CD4-positive, alpha-beta T cell treated with Interleukin-4 for 4 hours (primary cell): ENCODE data around the gene PRKG1.
"Not testable (repeated sequence)": the region's sequence is repeated elsewhere in the genome, so short reads cannot be mapped to it uniquely, and the experiment has no call there.

Experiments
- DNase-seq: peaks from one replicate; pipeline ENCODE4 v3.0.0-alpha.2; 2020

PRKG1 gene

DNA sequence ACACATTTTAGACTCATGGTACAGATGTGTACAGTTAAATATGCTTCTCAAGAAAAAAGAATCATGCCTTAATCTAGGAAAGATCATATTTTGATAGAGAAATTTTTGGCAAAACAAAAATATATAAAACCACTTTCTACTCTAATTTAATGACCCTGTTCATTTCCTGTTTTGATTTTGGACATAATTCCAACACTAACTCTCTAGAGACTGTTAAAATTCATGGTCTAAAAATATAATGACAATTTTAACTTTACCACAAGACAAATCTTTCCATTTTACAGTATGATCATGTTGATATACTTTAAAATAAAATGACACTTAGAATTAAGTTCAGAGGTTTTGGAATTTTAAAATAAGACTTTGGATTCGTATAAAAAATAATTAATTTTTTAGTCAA is 45.2 kb downstream of the PRKG1 start:
- no peak for DNase-seq

DNA sequence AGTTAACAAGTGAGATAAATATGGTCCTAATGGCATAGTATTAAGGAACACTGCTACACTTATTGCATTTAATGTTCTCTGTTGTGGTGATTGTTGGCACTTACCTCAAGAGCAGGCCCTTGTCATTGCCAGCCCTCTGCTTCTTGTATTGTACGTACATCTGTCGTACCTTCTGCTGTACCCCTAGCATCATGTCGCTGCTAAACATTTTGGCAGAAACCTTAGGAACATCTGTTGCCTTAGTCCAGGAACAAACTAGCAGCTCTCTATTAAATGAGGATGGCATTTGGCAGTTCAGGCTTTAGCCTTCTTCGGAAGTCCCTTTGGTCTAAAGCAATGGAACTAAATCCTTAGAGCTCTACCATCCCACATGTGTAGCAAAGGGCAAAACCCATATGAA is 47.6 kb downstream of the PRKG1 start:
- no peak for DNase-seq

DNA sequence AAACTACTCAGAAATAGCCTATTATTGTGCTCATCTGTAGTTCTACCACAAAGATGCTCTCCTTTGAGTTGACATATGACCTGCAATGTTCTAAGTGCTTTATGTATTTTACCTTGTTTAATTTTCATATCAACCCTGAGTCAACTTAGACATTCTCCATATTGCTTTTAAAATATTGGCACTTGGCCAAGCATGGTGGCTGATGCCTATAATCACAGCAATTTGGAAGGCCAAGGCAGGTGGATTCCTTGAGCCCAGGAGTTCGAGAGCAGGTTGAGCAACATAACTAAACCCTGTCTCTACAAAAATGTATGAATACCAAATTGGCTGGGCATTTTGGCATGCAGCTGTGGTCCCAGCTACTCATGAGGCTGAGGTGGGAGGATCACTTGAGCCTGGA is 50.6 kb downstream of the PRKG1 start:
- DNase-seq, result no peak

DNA sequence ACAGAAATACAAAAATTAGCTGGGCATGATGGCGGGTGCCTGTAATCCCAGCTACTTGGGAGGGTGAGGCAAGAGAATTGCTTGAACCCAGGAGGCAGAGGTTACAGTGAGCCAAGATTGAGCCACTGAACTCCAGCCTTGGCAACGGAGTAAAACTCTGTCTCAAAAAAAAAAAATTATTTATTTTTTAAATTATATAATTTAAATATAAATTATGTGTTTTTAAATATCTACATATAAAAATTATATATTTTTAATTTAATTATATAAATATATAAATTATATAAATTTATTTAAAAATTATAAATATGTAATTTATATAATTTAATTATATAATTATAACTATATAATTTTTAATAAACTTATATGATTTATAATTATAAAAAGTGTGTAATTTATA is 51.2 kb downstream of the PRKG1 start:
- DNase-seq, result no peak

DNA sequence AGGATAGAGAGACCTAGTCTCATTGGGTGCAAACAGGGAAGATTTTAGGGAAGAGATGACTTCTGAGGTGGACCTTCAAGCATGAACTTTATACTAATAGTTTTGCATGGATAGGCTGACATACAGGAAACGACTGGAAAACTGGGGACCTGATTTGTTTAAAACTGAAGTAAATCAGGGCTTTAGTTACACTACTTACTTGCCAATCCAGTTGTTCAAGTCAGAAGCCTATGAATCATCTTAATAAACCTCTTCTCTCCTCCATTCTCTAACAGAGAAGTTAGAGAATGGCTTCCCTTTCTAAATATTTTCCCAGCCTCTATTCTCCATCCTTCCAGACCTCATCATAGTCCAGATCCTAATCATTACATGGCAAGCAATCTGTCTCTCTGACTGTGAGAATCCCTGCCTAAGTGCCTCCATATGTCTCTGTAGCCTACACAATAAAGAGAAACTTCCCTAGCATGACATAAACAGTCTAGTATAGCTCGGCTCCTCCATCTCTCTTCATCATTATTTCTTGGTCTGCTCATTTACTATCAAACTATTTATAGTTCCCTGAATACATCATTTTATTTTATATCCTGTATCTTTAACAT is 55.8 kb downstream of the PRKG1 start:
- no peak for DNase-seq

DNA sequence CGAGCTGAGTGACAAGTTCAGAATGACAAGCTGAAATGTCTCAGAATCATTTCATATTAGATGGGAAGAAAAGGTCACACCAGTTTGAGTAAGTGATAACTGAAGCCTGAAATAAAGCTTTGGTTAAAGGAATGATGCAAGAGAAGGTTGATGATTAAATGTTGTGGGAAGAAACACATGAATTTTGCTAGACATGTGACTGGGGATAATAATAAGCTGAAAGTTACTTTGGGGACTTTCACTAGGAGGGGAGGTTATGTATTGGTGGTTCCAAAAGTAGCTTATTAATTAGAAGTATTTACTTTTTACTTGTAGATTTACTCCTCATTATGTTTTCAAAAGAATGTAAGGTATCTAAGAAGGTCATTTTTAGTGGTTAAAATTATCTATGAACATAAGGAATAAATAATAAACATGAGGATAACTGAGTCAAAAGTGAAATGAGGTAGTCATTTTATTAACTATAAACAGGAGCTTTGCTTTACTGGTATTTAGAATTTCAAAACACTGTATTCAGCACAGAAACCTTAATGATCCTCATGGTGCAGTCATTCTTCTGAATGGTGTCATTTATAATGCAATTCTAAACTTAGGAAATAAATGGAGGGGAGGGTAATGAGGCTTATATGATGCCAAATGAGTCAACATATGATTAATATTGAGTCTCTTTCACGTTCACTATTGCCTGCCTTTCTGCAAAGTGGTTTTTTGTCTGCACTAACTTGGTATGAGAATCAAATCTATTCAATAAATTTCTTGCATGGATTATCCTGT is 63.7 kb downstream of the PRKG1 start:
- no peak for DNase-seq

DNA sequence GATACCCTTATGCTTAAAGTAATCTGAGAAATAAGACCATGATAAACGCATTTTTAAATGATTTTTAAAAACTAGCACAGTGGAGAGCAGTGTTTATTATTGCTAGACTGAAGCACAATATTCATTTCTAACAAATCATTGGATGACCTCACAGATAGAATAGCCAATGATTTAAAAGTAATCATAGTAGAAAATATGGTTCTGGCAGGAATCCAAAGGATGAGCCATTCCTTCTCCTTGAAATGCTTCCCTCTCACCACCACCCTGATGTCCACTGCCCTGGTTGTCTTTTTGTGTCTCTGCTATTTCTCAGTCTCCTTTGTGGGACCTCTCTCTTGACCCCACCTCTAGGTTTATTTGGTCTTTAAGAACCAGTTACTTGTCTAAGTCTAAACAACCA is 64.9 kb downstream of the PRKG1 start:
- no peak for DNase-seq

DNA sequence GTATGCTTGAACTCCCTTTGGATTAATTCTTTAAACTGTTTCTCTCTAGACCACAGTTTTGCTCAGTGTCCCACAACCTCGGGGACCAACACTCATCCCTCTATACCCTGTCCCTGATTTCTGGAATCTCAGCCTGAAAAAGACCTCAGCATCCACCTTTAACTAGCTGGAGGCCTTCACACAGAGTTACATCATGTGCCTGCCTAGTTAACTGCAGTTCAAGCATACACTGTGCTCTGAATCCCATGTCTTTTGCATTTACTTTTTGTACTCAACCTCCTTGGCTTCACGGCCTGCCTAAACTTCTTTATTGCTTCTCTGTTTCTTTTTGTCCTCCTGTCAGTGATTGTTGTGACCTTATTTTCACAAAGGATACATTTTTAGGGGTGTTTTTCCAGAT is 66.7 kb downstream of the PRKG1 start:
- no peak for DNase-seq

DNA sequence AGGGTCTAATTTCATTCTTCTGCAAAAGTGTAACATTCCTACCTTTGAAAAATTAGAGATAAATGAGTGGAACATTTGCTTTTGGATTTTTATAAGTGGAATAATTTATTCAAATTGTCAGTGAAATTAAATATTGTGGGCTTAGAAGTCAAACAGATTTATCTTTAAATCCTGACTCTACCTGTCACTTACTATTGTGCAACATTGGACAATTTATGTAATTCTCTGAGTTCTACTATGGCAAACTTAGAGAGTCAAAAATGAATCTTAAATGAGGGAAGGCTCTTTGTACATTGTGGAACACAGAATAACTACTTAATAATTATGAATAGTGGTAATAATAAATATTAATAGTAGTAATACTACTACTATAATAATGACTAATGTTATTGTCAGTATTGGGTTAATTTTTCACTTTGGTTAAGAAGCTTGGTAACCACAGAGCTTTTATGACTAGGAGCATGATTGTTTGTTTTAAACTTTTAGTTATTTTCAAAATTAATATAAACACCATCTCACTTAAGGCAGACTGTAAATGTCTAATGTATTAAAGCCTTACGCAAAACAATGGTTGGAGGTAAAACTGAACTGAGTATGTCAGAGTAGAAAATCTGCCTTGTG is 70.0 kb downstream of the PRKG1 start:
- no peak for DNase-seq

DNA sequence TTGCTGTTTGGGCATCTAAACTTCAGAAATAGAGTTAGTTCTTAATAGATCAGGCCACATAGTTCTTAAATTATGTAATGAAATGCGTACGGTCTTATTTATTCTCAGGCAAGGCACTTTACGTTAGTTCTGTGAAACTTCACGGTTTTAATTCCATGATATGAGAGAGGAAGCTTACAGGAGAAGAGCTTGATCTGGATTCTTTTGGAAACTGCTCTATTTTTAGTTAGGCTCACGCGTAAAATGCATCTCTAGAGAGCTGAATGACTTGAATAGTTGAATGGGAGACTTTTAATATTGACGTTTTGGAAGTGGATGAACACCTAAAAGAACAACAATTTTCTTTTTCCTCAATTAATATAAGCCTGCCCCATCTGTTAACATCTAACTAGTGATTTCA is 71.1 kb downstream of the PRKG1 start:
- DNase-seq, result no peak

DNA sequence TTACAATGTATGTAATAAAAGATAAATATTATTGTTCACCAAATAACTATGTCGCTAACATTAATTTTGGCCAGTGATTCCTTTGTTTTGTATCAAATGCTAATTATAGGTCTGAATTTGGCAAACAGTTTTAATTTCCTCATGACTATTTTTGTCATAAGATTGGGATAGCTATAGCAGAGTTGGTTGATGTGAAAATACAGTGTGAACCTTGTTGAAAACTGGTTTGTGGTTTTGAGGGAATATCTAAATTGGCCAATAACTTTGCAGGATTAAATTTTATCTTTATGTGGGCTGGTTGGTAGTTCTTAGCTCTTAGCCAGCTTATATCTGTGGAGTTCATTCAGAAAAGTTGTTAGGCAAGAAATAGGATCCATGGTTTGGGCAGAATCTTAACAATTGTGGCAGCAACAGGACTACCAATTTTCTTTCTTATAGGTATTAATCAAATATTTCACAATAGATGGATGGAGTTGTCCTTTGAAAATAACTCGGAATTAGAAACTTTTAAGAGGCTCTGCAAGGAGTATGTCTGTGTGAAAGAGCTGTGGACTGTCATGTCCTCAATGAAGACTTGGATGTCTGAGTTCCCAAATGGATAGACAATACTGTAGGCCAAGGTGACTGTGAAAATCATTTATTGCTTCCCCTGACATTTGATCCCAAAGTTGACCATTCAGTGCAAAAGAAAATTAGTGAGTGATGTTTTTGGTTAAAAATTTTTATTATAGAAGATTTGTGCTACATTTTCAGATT is 73.5 kb downstream of the PRKG1 start:
- DNase-seq, result no peak

DNA sequence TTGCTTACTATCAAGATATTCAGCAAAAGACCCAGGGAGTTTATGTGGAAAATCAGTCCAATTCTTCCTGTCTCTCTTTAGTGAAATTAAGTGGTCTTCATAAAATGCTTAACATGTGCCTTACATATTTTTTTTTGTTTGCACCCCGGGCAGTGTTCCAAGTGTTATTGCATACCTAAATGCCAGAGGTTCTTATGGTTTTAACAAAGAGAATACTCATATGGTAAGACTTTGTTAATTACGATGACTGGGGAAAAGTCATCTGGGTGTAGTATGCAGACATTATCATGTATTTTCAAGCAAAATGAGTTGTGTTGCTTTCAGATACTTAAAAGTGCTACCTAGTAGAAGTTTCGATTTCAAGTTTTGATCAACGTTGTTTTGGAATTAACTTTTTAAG is 82.6 kb downstream of the PRKG1 start:
- DNase-seq, result no peak

DNA sequence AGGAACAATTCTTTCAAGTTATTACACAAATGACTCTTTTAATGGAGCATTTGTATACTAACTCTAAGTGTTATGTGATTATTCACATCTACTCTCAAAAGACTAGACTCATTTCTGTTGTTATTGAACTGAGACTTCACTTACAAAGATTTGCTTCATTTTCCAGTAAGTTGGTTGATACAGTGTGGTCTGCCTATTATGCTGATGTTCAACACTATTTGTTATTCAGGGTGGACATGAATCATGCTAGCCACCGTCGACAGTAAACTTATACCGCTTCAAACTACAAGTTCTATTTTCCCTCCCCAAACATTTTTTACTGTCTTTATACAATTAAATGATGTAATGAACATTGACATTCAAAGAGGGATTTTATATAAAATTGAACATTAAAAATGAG is 84.5 kb downstream of the PRKG1 start:
- no peak for DNase-seq

DNA sequence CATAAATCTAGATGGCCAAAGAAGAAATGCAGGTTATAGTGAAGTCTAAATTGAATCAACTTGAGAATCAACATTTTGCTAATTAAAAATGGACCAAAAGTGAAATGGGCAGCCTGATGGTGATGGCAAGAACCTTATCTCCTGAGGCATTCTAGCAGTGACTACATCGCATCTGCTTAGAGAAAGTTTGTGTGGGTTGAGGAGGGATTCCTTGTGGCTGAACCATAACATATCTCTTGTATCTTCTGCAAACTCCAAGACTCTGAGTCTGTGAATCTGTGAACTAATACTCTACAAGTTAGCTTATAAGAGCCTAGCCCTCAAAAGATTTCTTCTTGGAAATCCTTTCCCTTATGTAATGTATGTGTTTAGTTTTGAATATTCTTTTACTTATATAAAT is 85.6 kb downstream of the PRKG1 start:
- no peak for DNase-seq

DNA sequence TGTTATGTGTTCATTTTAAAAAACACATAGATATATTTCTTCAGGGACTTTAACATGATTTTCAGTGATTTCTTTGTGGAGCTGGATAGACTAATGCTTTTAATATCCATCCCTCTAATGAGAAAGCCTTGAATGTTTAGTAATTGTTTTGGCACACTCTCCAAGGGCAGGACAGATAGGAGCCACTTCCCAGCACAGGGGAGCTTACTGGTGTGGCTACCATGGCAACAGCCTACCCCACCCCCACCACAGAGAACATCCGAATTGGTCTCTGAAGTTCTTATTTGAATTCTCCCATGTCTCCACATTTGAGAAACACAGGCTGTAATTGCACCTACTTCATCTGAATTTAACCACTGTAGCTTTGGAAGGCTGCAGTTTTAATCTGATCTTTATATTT is 87.7 kb downstream of the PRKG1 start:
- DNase-seq, result no peak

DNA sequence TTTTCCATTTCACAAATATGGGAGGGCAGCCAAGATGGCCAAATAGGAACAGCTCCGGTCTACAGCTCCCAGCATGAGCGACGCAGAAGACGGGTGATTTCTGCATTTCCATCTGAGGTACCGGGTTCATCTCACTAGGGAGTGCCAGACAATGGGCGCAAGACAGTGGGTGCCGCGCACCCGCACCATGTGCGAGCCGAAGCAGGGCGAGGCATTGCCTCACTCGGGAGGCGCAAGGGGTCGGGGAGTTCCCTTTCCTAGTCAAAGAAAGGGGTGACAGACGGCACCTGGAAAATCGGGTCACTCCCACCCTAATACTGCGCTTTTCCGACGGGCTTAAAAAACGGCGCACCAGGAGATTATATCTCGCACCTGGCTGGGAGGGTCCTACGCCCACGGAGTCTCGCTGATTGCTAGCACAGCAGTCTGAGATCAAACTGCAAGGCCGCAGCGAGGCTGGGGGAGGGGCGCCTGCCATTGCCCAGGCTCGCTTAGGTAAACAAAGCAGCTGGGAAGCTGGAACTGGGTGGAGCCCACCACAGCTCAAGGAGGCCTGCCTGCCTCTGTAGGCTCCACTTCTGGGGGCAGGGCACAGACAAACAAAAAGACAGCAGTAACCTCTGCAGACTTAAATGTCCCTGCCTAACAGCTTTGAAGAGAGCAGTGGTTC is 89.2 kb downstream of the PRKG1 start:
- not testable (repeated sequence) for DNase-seq

DNA sequence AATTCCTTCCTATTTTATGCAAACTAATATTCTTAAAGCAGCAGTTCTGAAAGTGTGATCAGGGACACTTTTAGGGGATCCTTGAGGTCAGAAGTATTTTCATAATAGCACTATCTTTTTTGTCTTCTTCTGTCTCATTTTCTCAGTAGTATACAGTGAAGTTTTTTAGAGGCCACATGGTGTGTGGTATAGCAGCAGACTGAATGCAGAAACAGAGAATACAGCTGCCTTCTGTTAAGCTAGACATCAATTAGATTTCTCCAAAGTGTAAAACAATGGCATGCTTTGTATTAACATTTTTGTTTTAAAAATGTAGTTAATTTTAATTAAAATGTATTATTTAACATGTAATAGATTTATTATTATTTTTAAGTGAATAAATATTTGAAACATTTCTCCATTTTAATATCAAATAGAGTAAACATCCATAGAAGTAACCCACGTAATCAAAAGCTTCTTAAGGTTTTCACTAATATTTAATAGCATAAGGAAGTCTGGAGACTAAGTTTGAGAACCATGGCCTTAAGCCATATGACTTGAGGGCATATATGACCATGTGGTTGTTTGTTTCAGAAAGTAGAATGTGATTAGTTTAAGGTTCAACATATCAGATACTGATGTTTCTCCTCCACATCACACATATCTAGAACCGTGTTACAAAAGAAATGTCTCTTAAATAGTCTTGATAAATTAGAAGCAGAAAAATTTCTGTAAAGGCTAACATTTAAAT is 94.0 kb downstream of the PRKG1 start:
- DNase-seq, result no peak

DNA sequence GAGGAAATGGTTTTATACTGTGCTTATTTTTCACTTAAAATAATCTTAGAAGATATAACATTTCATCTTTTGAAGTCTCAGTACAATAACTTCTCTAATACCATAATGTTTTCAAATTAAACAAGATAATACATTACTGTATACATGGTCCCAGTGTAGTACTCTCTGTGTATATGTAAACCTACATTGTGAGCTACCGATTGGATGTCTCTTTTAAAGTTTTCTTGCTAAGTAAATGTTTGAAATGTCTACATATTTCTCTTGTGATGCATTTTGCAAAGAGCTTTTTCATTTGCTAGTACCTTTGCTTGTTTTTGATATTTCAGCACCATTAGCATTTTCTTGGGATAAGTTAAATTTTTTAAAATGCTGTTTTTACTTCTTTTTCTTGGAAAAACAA is 94.8 kb downstream of the PRKG1 start:
- DNase-seq, result no peak

DNA sequence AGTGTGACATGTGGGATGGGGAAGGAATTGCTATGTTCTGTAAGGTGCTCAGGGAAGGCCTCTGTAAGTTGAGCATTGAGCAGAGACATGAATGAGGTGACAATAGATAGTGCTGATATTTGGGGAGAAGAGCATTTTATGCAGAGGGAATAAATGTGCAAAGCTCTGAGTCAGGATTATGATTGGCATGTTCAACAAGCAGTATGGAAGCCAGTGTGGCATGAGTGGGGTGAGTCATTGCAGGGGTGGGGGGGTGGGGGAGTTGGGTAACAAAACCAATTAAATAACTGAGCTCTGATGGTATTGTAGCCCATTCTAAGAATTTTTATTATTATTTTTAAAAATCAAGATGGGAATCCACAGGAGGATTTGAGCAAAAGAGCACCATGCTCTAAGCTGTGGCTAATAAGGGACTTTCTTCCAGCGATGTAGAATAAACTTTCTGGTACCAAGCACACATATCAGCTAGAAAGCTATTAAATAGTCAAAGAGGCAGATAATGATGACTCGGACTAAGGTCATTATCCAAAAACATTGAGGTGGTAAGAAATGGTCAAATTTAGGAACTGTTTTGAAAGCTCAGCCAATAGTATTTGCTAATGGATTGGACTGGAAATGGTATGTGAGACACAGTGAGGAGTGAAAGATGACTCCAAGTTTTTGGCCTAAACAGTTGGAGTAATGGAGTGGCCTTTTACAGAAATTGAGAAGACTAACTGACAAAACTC is 96.4 kb downstream of the PRKG1 start:
- no peak for DNase-seq

DNA sequence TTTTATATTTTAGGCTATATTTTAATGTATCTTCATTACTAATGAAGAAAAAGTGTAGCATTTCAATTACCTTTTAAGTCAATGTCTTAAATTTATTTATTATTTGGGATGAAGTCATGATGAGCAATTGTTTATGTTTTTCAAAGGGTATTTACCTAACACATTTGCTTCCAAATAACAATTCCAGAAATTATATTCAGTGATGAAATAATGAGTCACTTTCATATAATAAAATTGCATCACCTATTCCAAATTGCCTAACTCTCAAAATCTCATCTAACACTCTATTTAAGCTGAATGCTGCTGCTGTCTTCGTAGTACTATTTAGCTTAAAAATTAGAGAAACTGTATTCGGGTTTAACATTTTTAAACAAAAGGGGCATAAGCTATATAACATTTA is 97.7 kb downstream of the PRKG1 start:
- no peak for DNase-seq

DNA sequence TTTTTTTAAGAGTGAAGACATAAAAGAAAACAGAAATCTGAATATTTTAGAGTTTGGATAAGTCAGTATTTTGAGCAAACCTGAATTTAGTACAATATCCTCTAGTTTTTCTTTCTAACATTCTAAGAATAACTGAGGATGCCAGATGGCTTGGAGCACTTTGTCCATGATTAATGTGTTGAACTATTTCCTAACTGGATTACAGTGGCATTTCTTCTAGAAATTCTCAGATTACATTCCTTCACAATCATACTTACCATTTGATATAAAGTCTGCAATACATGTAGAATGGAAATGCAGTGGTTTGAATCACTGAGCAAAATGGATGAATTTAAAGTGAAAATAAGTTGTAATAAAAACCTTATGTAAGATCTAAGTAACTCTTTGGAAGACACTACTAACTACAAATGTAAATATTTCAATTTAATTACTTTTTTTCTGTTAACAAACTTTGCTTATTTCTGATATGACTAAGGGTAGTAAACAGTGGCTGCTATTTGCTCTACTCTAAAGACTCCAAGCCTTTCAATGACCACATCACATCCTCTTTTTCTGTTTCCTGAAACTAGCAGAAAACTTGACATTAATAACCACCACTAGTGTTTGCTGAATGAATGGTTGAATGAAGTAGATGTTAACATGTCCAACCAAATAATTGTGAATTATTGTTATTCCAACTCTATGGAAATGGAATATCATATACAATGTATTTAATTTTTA is 102.8 kb downstream of the PRKG1 start:
- DNase-seq, result no peak
